Ishikawa (cell line): ENCODE data around the gene BAX.

ENCODE experiments used
- CEBPB ChIP-seq: IDR thresholded peaks from 2 replicates; pipeline ENCODE4 v1.6.1; 2012
- CREB1 ChIP-seq: IDR thresholded peaks from 2 replicates; pipeline ENCODE4 v1.6.1; 2012; ENCODE audit warnings: low read depth
- EGR1 ChIP-seq: IDR thresholded peaks from 2 replicates; pipeline ENCODE4 v1.6.1; 2012
- EP300 ChIP-seq: IDR thresholded peaks from 2 replicates; pipeline ENCODE4 v1.6.1; 2012; ENCODE audit warnings: borderline replicate concordance
- FOXM1 ChIP-seq: IDR thresholded peaks from 2 replicates; pipeline ENCODE4 v1.6.1; 2012; ENCODE audit warnings: low read depth, borderline replicate concordance
- NFIC ChIP-seq: IDR thresholded peaks from 2 replicates; pipeline ENCODE4 v1.6.1; 2012
- RAD21 ChIP-seq: IDR thresholded peaks from 2 replicates; pipeline ENCODE4 v1.6.1; 2012; ENCODE audit warnings: low read depth
- TAF1 ChIP-seq: IDR thresholded peaks from 2 replicates; pipeline ENCODE4 v1.6.1; 2012; ENCODE audit warnings: low read depth, mild to moderate bottlenecking
- TCF12 ChIP-seq: IDR thresholded peaks from 2 replicates; pipeline ENCODE4 v1.6.1; 2012; ENCODE audit warnings: low read depth
- TEAD4 ChIP-seq: IDR thresholded peaks from 2 replicates; pipeline ENCODE4 v1.6.1; 2012
- USF1 ChIP-seq: IDR thresholded peaks from 2 replicates; pipeline ENCODE4 v1.6.1; 2012
- YY1 ChIP-seq: IDR thresholded peaks from 2 replicates; pipeline ENCODE4 v1.6.1; 2012; ENCODE audit warnings: low read depth
- ZBTB7A ChIP-seq: IDR thresholded peaks from 2 replicates; pipeline ENCODE4 v1.6.1; 2012; ENCODE audit warnings: low read depth
- TF ChIP-seq, protein P1 (sequence below): IDR thresholded peaks from 2 replicates; pipeline ENCODE4 v1.6.1; 2012
- TF ChIP-seq, protein P2 (sequence below): IDR thresholded peaks from 2 replicates; pipeline ENCODE4 v1.6.1; 2012; ENCODE audit warnings: low read depth, mild to moderate bottlenecking

The BAX gene

GRCh38 chr19:48934837-48935236 is 19.8 kb upstream of the BAX start:
- TF ChIP-seq USF1 (no peak), TCF12 (no peak), ZBTB7A (no peak), FOXM1 (no peak), CREB1 (no peak), RAD21 (no peak), YY1 (no peak), TEAD4 (no peak), NFIC (no peak)
- TF ChIP-seq, protein P1, sequence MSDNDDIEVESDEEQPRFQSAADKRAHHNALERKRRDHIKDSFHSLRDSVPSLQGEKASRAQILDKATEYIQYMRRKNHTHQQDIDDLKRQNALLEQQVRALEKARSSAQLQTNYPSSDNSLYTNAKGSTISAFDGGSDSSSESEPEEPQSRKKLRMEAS = no peak
- TF ChIP-seq, protein P2, sequence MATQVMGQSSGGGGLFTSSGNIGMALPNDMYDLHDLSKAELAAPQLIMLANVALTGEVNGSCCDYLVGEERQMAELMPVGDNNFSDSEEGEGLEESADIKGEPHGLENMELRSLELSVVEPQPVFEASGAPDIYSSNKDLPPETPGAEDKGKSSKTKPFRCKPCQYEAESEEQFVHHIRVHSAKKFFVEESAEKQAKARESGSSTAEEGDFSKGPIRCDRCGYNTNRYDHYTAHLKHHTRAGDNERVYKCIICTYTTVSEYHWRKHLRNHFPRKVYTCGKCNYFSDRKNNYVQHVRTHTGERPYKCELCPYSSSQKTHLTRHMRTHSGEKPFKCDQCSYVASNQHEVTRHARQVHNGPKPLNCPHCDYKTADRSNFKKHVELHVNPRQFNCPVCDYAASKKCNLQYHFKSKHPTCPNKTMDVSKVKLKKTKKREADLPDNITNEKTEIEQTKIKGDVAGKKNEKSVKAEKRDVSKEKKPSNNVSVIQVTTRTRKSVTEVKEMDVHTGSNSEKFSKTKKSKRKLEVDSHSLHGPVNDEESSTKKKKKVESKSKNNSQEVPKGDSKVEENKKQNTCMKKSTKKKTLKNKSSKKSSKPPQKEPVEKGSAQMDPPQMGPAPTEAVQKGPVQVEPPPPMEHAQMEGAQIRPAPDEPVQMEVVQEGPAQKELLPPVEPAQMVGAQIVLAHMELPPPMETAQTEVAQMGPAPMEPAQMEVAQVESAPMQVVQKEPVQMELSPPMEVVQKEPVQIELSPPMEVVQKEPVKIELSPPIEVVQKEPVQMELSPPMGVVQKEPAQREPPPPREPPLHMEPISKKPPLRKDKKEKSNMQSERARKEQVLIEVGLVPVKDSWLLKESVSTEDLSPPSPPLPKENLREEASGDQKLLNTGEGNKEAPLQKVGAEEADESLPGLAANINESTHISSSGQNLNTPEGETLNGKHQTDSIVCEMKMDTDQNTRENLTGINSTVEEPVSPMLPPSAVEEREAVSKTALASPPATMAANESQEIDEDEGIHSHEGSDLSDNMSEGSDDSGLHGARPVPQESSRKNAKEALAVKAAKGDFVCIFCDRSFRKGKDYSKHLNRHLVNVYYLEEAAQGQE = no peak

GRCh38 chr19:48935864-48936263 is 18.8 kb upstream of the BAX start:
- TF ChIP-seq USF1 (no peak), TEAD4 (no peak), CEBPB (no peak), RAD21 (no peak), YY1 (no peak), NFIC (no peak), ZBTB7A (no peak), EGR1 (no peak), FOXM1 (no peak), EP300 (no peak), TCF12 (no peak)
- TF ChIP-seq, protein P1 = no peak

GRCh38 chr19:48938256-48938655 is 16.4 kb upstream of the BAX start:
- no peak for TF ChIP-seq FOXM1
- TF ChIP-seq NFIC = no peak
- TF ChIP-seq EP300 = no peak
- no peak for TF ChIP-seq RAD21
- TF ChIP-seq, protein P2 = no peak
- TF ChIP-seq TCF12 = no peak
- TF ChIP-seq CEBPB = no peak
- TF ChIP-seq ZBTB7A = no peak
- TF ChIP-seq, protein P1 = no peak
- no peak for TF ChIP-seq TEAD4
- TF ChIP-seq EGR1 = no peak

DNA sequence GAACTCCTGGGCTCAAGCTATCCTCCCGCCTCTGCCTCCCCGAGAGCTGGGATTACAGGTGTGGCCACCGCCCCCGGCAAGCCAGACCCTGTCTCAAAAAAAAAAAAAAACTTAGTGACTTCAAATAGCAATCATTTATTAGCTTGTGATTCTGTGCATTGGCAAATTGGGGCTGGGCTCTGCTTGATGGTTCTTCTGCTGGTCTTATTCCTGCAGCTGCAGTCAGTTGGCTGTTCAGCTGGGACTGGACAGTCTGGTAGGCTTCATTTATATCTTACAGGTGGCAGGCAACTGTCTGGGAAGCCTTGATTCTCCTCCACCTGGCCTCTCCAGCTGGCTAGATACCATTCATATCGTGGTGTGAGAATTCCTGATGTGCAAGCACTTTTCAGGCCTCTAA is 13.8 kb upstream of the BAX start:
- TF ChIP-seq EGR1 (no peak), FOXM1 (no peak), NFIC (no peak), RAD21 (no peak)

GRCh38 chr19:48943081-48943480 is 11.6 kb upstream of the BAX start:
- no peak for TF ChIP-seq TCF12
- no peak for TF ChIP-seq NFIC
- TF ChIP-seq YY1 = no peak
- TF ChIP-seq CREB1 = no peak
- no peak for TF ChIP-seq CEBPB
- no peak for TF ChIP-seq EGR1
- TF ChIP-seq ZBTB7A = no peak
- TF ChIP-seq, protein P2 = no peak
- TF ChIP-seq USF1 = no peak
- TF ChIP-seq, protein P1 = no peak
- no peak for TF ChIP-seq TAF1
- TF ChIP-seq EP300 = no peak
- no peak for TF ChIP-seq TEAD4
- no peak for TF ChIP-seq FOXM1
